H9 (cell line): Measurements from ENCODE around the gene ITGA2. TPM values are rescaled to one million over a fixed set of nuclear protein-coding genes. Genes with fewer than 3 reads are reported as not detected.

Experiments used
- DNase-seq: peaks from one replicate; pipeline ENCODE4 v3.0.0-alpha.2; 2017
- H2AFZ ChIP-seq: one replicate; pipeline ENCODE4 v1.6.1; 2013; ENCODE audit warnings: mild to moderate bottlenecking, low read length, control low read depth, moderate library complexity
- H2AK5ac ChIP-seq: 2 replicates; pipeline ENCODE4 v1.6.1; 2013; ENCODE audit warnings: low read length, control low read depth, mixed read lengths; ENCODE audit not compliant: insufficient read length
- H2BK120ac ChIP-seq: one replicate; pipeline ENCODE4 v1.6.1; 2013; ENCODE audit warnings: low read depth, mild to moderate bottlenecking, low read length, control low read depth, inconsistent platforms; ENCODE audit not compliant: poor library complexity, severe bottlenecking
- H2BK12ac ChIP-seq: 2 replicates; pipeline ENCODE4 v1.6.1; 2013; ENCODE audit warnings: low read length, control low read depth, mixed read lengths, low read depth; ENCODE audit not compliant: insufficient read length
- H2BK15ac ChIP-seq: 2 replicates; pipeline ENCODE4 v1.6.1; 2013; ENCODE audit warnings: low read depth, low read length, control low read depth
- H2BK20ac ChIP-seq: one replicate; pipeline ENCODE4 v1.6.1; 2013; ENCODE audit warnings: low read depth, mild to moderate bottlenecking, low read length, control low read depth, inconsistent platforms; ENCODE audit not compliant: poor library complexity, severe bottlenecking
- H2BK5ac ChIP-seq: 2 replicates; pipeline ENCODE4 v1.6.1; 2013; ENCODE audit warnings: low read length, control low read depth, mixed read lengths; ENCODE audit not compliant: insufficient read length
- H3K14ac ChIP-seq: 2 replicates; pipeline ENCODE4 v1.6.1; 2013; ENCODE audit warnings: low read length, control low read depth; ENCODE audit not compliant: insufficient read depth
- H3K18ac ChIP-seq: 2 replicates; pipeline ENCODE4 v1.6.1; 2013; ENCODE audit warnings: low read depth, mild to moderate bottlenecking, mixed read lengths, low read length, control low read depth; ENCODE audit not compliant: insufficient read length
- H3K23ac ChIP-seq: 2 replicates; pipeline ENCODE4 v1.6.1; 2013; ENCODE audit warnings: low read length, control low read depth, mixed read lengths, low read depth; ENCODE audit not compliant: insufficient read length
- H3K23me2 ChIP-seq: 2 replicates; pipeline ENCODE4 v1.6.1; 2013; ENCODE audit warnings: low read depth, mild to moderate bottlenecking, mixed read lengths, low read length, control low read depth; ENCODE audit not compliant: insufficient read length, poor library complexity, severe bottlenecking
- H3K27ac ChIP-seq: 2 replicates; pipeline ENCODE4 v1.5.1; 2013; ENCODE audit warnings: low read length, control low read depth, mixed read lengths, low read depth; ENCODE audit not compliant: insufficient read length
- H3K27me3 ChIP-seq: 2 replicates; pipeline ENCODE4 v1.6.1; 2013; ENCODE audit warnings: low read length, control low read depth, inconsistent platforms; ENCODE audit not compliant: insufficient read depth
- H3K4ac ChIP-seq: 2 replicates; pipeline ENCODE4 v1.6.1; 2013; ENCODE audit warnings: low read depth, mild to moderate bottlenecking, control low read depth, inconsistent platforms, low read length, moderate library complexity
- H3K4me1 ChIP-seq: 2 replicates; pipeline ENCODE4 v1.6.1; 2013; ENCODE audit warnings: low read length, control low read depth, inconsistent platforms; ENCODE audit not compliant: insufficient read depth
- H3K4me2 ChIP-seq: 2 replicates; pipeline ENCODE4 v1.6.1; 2013; ENCODE audit warnings: low read length, control low read depth, mixed read lengths; ENCODE audit not compliant: insufficient read length, insufficient read depth
- H3K56ac ChIP-seq: 2 replicates; pipeline ENCODE4 v1.6.1; 2013; ENCODE audit warnings: low read depth, mild to moderate bottlenecking, mixed read lengths, low read length, control low read depth; ENCODE audit not compliant: insufficient read length
- H3K79me1 ChIP-seq: 2 replicates; pipeline ENCODE4 v1.6.1; 2013; ENCODE audit warnings: low read depth, mild to moderate bottlenecking, moderate library complexity, low read length, control low read depth, inconsistent platforms; ENCODE audit not compliant: insufficient read depth, poor library complexity, severe bottlenecking
- H3K79me2 ChIP-seq: 2 replicates; pipeline ENCODE4 v1.6.1; 2013; ENCODE audit warnings: low read length, control low read depth, inconsistent platforms; ENCODE audit not compliant: insufficient read depth
- H3K9ac ChIP-seq: 2 replicates; pipeline ENCODE4 v1.6.1; 2013; ENCODE audit warnings: low read length, control low read depth, mixed read lengths; ENCODE audit not compliant: insufficient read length; ENCODE audit errors: extremely low read depth
- H3K9me3 ChIP-seq: one replicate; pipeline ENCODE4 v1.6.1; 2013; ENCODE audit warnings: low read depth, low read length, inconsistent platforms; ENCODE audit not compliant: control insufficient read depth
- H3T11ph ChIP-seq: one replicate; pipeline ENCODE4 v1.6.1; 2013; ENCODE audit warnings: mild to moderate bottlenecking, low read length, control low read depth, inconsistent platforms
- H4K20me1 ChIP-seq: one replicate; pipeline ENCODE4 v1.6.1; 2013; ENCODE audit not compliant: control insufficient read depth, insufficient read length, insufficient read depth
- H4K5ac ChIP-seq: 2 replicates; pipeline ENCODE4 v1.6.1; 2013; ENCODE audit warnings: low read depth, mild to moderate bottlenecking, mixed read lengths, low read length, control low read depth; ENCODE audit not compliant: insufficient read length
- H4K8ac ChIP-seq: replicated peaks from 2 replicates; pipeline ENCODE4 v1.6.1; 2013; ENCODE audit warnings: low read length, control low read depth, mixed read lengths, low read depth; ENCODE audit not compliant: insufficient read length
- H4K91ac ChIP-seq: 2 replicates; pipeline ENCODE4 v1.6.1; 2013; ENCODE audit warnings: low read depth, mild to moderate bottlenecking, moderate library complexity, mixed read lengths, low read length, control low read depth; ENCODE audit not compliant: insufficient read length
- H3K27ac Mint-ChIP-seq, 3 experiments: 2 replicates in 2 of 3; 3 replicates in 1 of 3; pipeline ENCODE4 v1.8.0; 2020 to 2021; ENCODE audit warnings: mixed read lengths in 3 of 3, mild to moderate bottlenecking in 1 of 3, moderate library complexity in 1 of 3
- H3K27me3 Mint-ChIP-seq: 2 replicates; pipeline ENCODE4 v1.8.0; 2021; ENCODE audit warnings: low read depth, mild to moderate bottlenecking, moderate library complexity, mixed read lengths
- H3K36me3 Mint-ChIP-seq, 3 experiments: 2 replicates in 2 of 3; 3 replicates in 1 of 3; pipeline ENCODE4 v1.8.0; 2020 to 2021; ENCODE audit warnings: low read depth in 3 of 3, mixed read lengths in 3 of 3; ENCODE audit not compliant: insufficient read depth in 1 of 3
- H3K4me1 Mint-ChIP-seq, 2 experiments: 2 replicates each; pipeline ENCODE4 v1.8.0; 2020; ENCODE audit warnings: mixed read lengths in 2 of 2
- H3K4me3 Mint-ChIP-seq, 2 experiments: 2 replicates in 1 of 2; 3 replicates in 1 of 2; pipeline ENCODE4 v1.8.0; 2020 to 2021; ENCODE audit warnings: mild to moderate bottlenecking in 2 of 2, mixed read lengths in 2 of 2, moderate library complexity in 1 of 2
- H3K9me3 Mint-ChIP-seq, 2 experiments: 2 replicates in 1 of 2; 3 replicates in 1 of 2; pipeline ENCODE4 v1.8.0; 2020; ENCODE audit warnings: mild to moderate bottlenecking in 2 of 2, mixed read lengths in 2 of 2, moderate library complexity in 1 of 2
- WGBS: extraction: QIAGEN DNeasy Blood & Tissue Kit; methylation state at CpG from one replicate; pipeline ENCODE4 v1.1.7; 2013; ENCODE audit warnings: missing lambda C conversion rate, low lambda C conversion rate, mixed read lengths; ENCODE audit not compliant: insufficient read length; ENCODE audit errors: extremely low coverage; 5-methylcytosine and 5-hydroxymethylcytosine counted together
- total RNA-seq: library from RNA; stranded (reverse); gene quantifications from 2 replicates; pipeline ENCODE4 v1.2.1, GENCODE V29; 2021
- TF ChIP-seq, protein P1 (sequence below): fragments of 200-600 bp; sonication (generic); conservative IDR thresholded peaks from 3 replicates; pipeline ENCODE4 v1.8.0; 2021; ENCODE audit warnings: antibody characterized with exemption, mild to moderate bottlenecking

Gene ITGA2
- total RNA-seq, 1 experiment from 2014 or later: 3.0 TPM

DNA sequence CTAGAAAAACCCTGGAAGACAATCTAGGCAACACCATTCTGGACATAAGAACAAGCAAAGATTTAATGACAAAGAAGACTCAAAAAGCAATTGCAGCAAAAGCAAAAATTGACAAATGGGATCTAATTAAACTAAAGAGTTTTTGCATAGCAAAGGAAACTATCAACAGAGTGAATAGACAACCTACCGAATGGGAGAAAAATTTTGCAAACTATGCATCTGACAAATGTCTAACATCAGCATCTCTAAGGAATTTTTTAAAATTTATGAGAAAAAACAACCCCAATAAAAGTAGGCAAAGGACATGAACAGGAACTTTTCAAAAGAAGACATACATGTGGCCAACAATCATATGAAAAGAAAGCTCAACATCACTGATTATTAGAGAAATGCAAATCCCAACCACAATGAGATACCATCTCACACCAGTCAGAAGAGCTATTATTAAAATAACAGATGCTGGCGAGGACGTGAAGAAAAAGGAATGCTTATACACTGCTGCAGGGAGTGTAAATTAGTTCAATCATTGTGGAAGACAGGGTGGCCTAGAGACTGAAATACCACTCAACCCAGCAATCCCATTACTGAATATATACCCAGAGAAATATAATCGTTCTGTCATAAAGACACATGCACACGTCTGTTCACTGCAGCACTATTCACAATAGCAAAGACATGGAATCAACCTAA lies 116.6 kb downstream of the ITGA2 start:
- no peaks in the 10 kb centered on the region for H3K9me3 ChIP-seq
- H2BK12ac ChIP-seq: no peak overlapping the region
- H3K23me2 ChIP-seq: peaks cover 13% of the 10 kb centered on the region
- peaks cover 8 to 13% of the 10 kb centered on the region in 2 experiments for H3K4me1 Mint-ChIP-seq
- H4K5ac ChIP-seq: no peak overlapping the region
- H3K27ac ChIP-seq: no peak overlapping the region
- no peak overlapping the region for H3K18ac ChIP-seq
- no peak overlapping the region for H3K4ac ChIP-seq
- H3K4me1 ChIP-seq: peaks cover 4% of the 10 kb centered on the region; the same call in 1 of the 2 replicates
- no CpG with 5 or more reads among the region's 5 CpGs for WGBS
- no peak overlapping the region for H2BK120ac ChIP-seq
- no peak overlapping the region for H3T11ph ChIP-seq
- no peak overlapping the region for H2BK20ac ChIP-seq
- no peak overlapping the region for H3K23ac ChIP-seq
- no peak overlapping the region for H2BK5ac ChIP-seq
- no peak overlapping the region for H2AFZ ChIP-seq
- H4K20me1 ChIP-seq: no peaks in the 10 kb centered on the region
- no peak overlapping the region for H3K4me3 Mint-ChIP-seq
- H3K14ac ChIP-seq: no peak overlapping the region
- H2AK5ac ChIP-seq: no peak overlapping the region
- H3K4me2 ChIP-seq: no peak overlapping the region
- H3K9ac ChIP-seq: no peak overlapping the region
- no peaks in the 10 kb centered on the region for H3K9me3 Mint-ChIP-seq
- no peaks in the 10 kb centered on the region for H3K27me3 Mint-ChIP-seq
- no peaks in the 10 kb centered on the region for H3K79me1 ChIP-seq
- TF ChIP-seq, protein P1, sequence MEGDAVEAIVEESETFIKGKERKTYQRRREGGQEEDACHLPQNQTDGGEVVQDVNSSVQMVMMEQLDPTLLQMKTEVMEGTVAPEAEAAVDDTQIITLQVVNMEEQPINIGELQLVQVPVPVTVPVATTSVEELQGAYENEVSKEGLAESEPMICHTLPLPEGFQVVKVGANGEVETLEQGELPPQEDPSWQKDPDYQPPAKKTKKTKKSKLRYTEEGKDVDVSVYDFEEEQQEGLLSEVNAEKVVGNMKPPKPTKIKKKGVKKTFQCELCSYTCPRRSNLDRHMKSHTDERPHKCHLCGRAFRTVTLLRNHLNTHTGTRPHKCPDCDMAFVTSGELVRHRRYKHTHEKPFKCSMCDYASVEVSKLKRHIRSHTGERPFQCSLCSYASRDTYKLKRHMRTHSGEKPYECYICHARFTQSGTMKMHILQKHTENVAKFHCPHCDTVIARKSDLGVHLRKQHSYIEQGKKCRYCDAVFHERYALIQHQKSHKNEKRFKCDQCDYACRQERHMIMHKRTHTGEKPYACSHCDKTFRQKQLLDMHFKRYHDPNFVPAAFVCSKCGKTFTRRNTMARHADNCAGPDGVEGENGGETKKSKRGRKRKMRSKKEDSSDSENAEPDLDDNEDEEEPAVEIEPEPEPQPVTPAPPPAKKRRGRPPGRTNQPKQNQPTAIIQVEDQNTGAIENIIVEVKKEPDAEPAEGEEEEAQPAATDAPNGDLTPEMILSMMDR: no peak
- H3K36me3 Mint-ChIP-seq: peaks cover 0 to 11% (median 4%) of the 10 kb centered on the region in 3 experiments; a peak in 3 of 7 replicates
- H4K91ac ChIP-seq: no peak overlapping the region
- H2BK15ac ChIP-seq: no peak overlapping the region
- H4K8ac ChIP-seq: no peak overlapping the region
- no peak overlapping the region for H3K27ac Mint-ChIP-seq
- no peaks in the 10 kb centered on the region; the same call in 1 of the 2 replicates for H3K27me3 ChIP-seq
- no peaks in the 10 kb centered on the region for H3K79me2 ChIP-seq
- no peak for DNase-seq
- no peak overlapping the region for H3K56ac ChIP-seq
